GM12878 (cell line): ENCODE data around the gene AXDND1. TPM values are rescaled to one million over a fixed set of nuclear protein-coding genes. Genes with fewer than 3 reads are reported as not detected.

ENCODE experiments used
- ATAC-seq: fragments of 200-7000 bp; cut with Tn5 transposase; 3 replicates; pipeline ENCODE4 v1.9.1; 2020; ENCODE audit warnings: mild to moderate bottlenecking, moderate library complexity
- BruUV-seq: library from RNA; stranded (reverse); fragments of 400-500 nt; replicated peaks from 2 replicates; lab custom pipeline; 2021; lab: Mats Ljungman, UMichigan
- CTCF ChIA-PET: fragments of 300-600 bp; sonication (Branson Sonifier 250); formaldehyde crosslinking; extraction: SDS; loops from one replicate; lab custom pipeline; 2021; ENCODE audit warnings: inconsistent platforms; lab: Yijun Ruan, JAX
- POLR2A ChIA-PET: fragments of 350-600 bp; formaldehyde crosslinking; extraction: SDS; loops from one replicate; lab custom pipeline; 2021; ENCODE audit warnings: inconsistent platforms; lab: Charles Lee
- RAD21 ChIA-PET: fragments of 300-600 bp; sonication (Branson Sonifier 250); formaldehyde crosslinking; loops from one replicate; lab custom pipeline; 2023; ENCODE audit warnings: antibody characterized with exemption; ENCODE audit not compliant: unreplicated experiment; lab: Charles Lee
- SMC1A ChIA-PET: fragments of 300-600 bp; sonication (Branson Sonifier 250); formaldehyde crosslinking; loops from one replicate; lab custom pipeline; 2023; ENCODE audit not compliant: unreplicated experiment, uncharacterized antibody; lab: Charles Lee
- DNase-seq: peaks from one replicate; pipeline ENCODE4 v3.0.0-alpha.2; 2011; ENCODE audit warnings: low read depth, low spot score
- FAIRE-seq: peaks from 3 replicates; lab custom pipeline; 2011; peaks lifted over from hg19 to GRCh38; lab: Jason Lieb, UNC
- H2AFZ ChIP-seq: 2 replicates; pipeline ENCODE4 v1.6.0; 2011; ENCODE audit warnings: low read depth, low read length, control low read depth; ENCODE audit not compliant: control insufficient read depth
- H3K27ac ChIP-seq: 2 replicates; pipeline ENCODE4 v1.5.1; 2011; ENCODE audit warnings: control low read depth; ENCODE audit not compliant: control insufficient read depth, insufficient read depth
- H3K27me3 ChIP-seq, 2 experiments: replicated peaks in 1 of 2; 2 replicates each; pipeline versions ENCODE4 v1.6.0 to v1.6.1; 2011; ENCODE audit warnings: low read length in 1 of 2; ENCODE audit not compliant: control insufficient read depth in 2 of 2, insufficient read depth in 2 of 2
- H3K36me3 ChIP-seq, 2 experiments: 2 replicates each; pipeline ENCODE4 v1.5.1; 2011; ENCODE audit warnings: low read length in 1 of 2; ENCODE audit not compliant: control insufficient read depth in 2 of 2, insufficient read depth in 2 of 2
- H3K4me1 ChIP-seq: 2 replicates; pipeline ENCODE4 v1.6.1; 2011; ENCODE audit warnings: mild to moderate bottlenecking, low read length, moderate library complexity, mixed read lengths; ENCODE audit not compliant: control insufficient read depth, insufficient read depth
- H3K4me2 ChIP-seq: 2 replicates; pipeline ENCODE4 v1.6.0; 2011; ENCODE audit warnings: control low read depth; ENCODE audit not compliant: control insufficient read depth, insufficient read depth
- H3K4me3 ChIP-seq: fragments of 200-600 bp; sonication (generic); 2 replicates; pipeline ENCODE4 v1.5.1; 2016
- H3K79me2 ChIP-seq: 2 replicates; pipeline ENCODE4 v1.6.0; 2011; ENCODE audit warnings: low read length; ENCODE audit not compliant: control insufficient read depth, insufficient read depth
- H3K9ac ChIP-seq: 2 replicates; pipeline ENCODE4 v1.8.0; 2011; ENCODE audit warnings: low read length, control low read depth, mixed read lengths; ENCODE audit not compliant: control insufficient read depth, insufficient read depth
- H3K9me3 ChIP-seq: replicated peaks from 3 replicates; pipeline ENCODE4 v1.5.1; 2011; ENCODE audit warnings: mild to moderate bottlenecking, low read length; ENCODE audit not compliant: control insufficient read depth, insufficient read depth
- H4K20me1 ChIP-seq: 2 replicates; pipeline ENCODE4 v1.6.0; 2011; ENCODE audit not compliant: control insufficient read depth, insufficient read depth
- CREB1 ChIP-seq: IDR thresholded peaks from 2 replicates; pipeline ENCODE4 v1.6.1; 2012; ENCODE audit warnings: low read depth, mild to moderate bottlenecking, inconsistent platforms
- CTCF ChIP-seq, 3 experiments: IDR thresholded peaks in 2 of 3; conservative IDR thresholded peaks in 1 of 3; 2 replicates each; pipeline ENCODE4 v1.5.1; 2011; ENCODE audit warnings: low read depth in 3 of 3, low read length in 3 of 3, mild to moderate bottlenecking in 3 of 3, control low read depth in 2 of 3, moderate library complexity in 2 of 3, inconsistent platforms in 1 of 3, mixed read lengths in 1 of 3; ENCODE audit not compliant: control insufficient read depth in 2 of 3, insufficient read depth in 1 of 3; ENCODE audit errors: extremely low read depth in 1 of 3
- EGR1 ChIP-seq, 2 experiments: IDR thresholded peaks; 1 replicate in 1 of 2; 2 replicates in 1 of 2; pipeline ENCODE4 v1.6.1; 2011 to 2012; ENCODE audit warnings: low read depth in 2 of 2, low read length in 2 of 2, borderline replicate concordance in 1 of 2, mild to moderate bottlenecking in 1 of 2, moderate library complexity in 1 of 2
- ESRRA ChIP-seq: IDR thresholded peaks from 2 replicates; pipeline ENCODE4 v1.6.1; 2012; ENCODE audit warnings: mild to moderate bottlenecking, low read length, improper control_type of control experiment
- MTA3 ChIP-seq: IDR thresholded peaks from 2 replicates; pipeline ENCODE4 v1.6.1; 2012; ENCODE audit warnings: low read length, inconsistent platforms, borderline replicate concordance
- POLR2AphosphoS5 ChIP-seq: IDR thresholded peaks from 2 replicates; pipeline ENCODE4 v1.6.1; 2011; ENCODE audit warnings: mild to moderate bottlenecking, low read length, inconsistent platforms
- RELA ChIP-seq: fragments of 450-650 bp; IDR thresholded peaks from 2 replicates; pipeline ENCODE4 v1.8.0; 2014; ENCODE audit warnings: borderline replicate concordance; ENCODE audit not compliant: partially characterized antibody
- SMC3 ChIP-seq: IDR thresholded peaks from 2 replicates; pipeline ENCODE4 v1.6.1; 2011; ENCODE audit warnings: low read length, improper control_type of control experiment, borderline replicate concordance
- ZBTB33 ChIP-seq: fragments of 450-650 bp; IDR thresholded peaks from 2 replicates; pipeline ENCODE4 v1.6.1; 2017; ENCODE audit warnings: mild to moderate bottlenecking
- WGBS: methylation state at CpG from one replicate; pipeline ENCODE4 v1.1.6; 2016; ENCODE audit warnings: low lambda C conversion rate; ENCODE audit not compliant: insufficient replicate concordance, insufficient coverage; ENCODE audit errors: missing lambda C conversion rate; 5-methylcytosine and 5-hydroxymethylcytosine counted together
- in situ Hi-C: fragments of 300-500 bp; cut with MboI; formaldehyde crosslinking; loops from 9 replicates; pipeline ENCODE4 v1.14.3; 2018; ENCODE audit warnings: mixed read lengths
- intact Hi-C: fragments of 100-400 bp; cut with micrococcal nuclease; formaldehyde crosslinking; loops from one replicate; pipeline ENCODE4 v1.14.2; 2022; ENCODE audit not compliant: unreplicated experiment
- polyA plus RNA-seq, 11 experiments: library from polyadenylated mRNA; depleted of rRNA in 4 of 11; unstranded in 6 of 11; stranded (reverse) in 5 of 11; fragments of >200 nt; fragmentation: Nextera tagmentation in 4 of 11; fragmentation: Illumina TruSeq in 1 of 11; extraction: Ambion mirVana in 4 of 11; extraction: Trizol in 1 of 11; gene quantifications; 1 replicate in 1 of 11; 2 replicates in 10 of 11; pipeline versions ENCODE4 v1.2.1 to v1.2.3, GENCODE V29; 2011 to 2016; ENCODE audit warnings: inconsistent platforms in 2 of 11, missing spikeins in 2 of 11, low read depth in 1 of 11
- total RNA-seq, 4 experiments: library from RNA; depleted of rRNA in 3 of 4; stranded (reverse); fragments of >200 nt in 3 of 4; fragmentation: Illumina TruSeq in 1 of 4; extraction: Trizol in 1 of 4; gene quantifications; 2 replicates each; pipeline versions ENCODE4 v1.2.1 to v1.2.3, GENCODE V29; 2013 to 2021
- TF ChIP-seq, protein P1 (sequence below): IDR thresholded peaks from 2 replicates; pipeline ENCODE4 v1.6.1; 2011; ENCODE audit warnings: mild to moderate bottlenecking, low read depth, low read length, moderate library complexity; ENCODE audit not compliant: insufficient replicate concordance

Gene AXDND1
- total and polyA plus RNA-seq, 10 of the 15 experiments (the other 5 are each of a cell fraction or from before 2014, with no cell fraction given), result 0.12 to 0.84 (median 0.42) TPM

- Histone ChIP-seq H4K20me1 (no peaks in the 10 kb centered on the region), H3K4me1 (no peaks in the 10 kb centered on the region), H3K36me3 (no peaks in the 10 kb centered on the region), H3K4me3 (no peak overlapping the region), H3K79me2 (no peaks in the 10 kb centered on the region), H3K9ac (no peak overlapping the region), H2AFZ (no peak overlapping the region), H3K27me3 (peaks cover 0 to 2% of the 10 kb centered on the region in 2 experiments; a peak in 1 of 4 replicates), H3K27ac (no peak overlapping the region), H3K9me3 (no peaks in the 10 kb centered on the region), H3K4me2 (no peak overlapping the region)
- no peak for TF ChIP-seq RELA
- 0 out of 6 replicates have a peak, but pooled peaks of 1 of the 3 experiments have one; percentile 13 for TF ChIP-seq CTCF (IDR thresholded peaks at IDR 0.05 in 2 of 3, conservative IDR thresholded peaks at IDR 0.05 in 1 of 3; ENCODE audit: control insufficient read depth in 2 of 3, extremely low read depth in 1 of 3, insufficient read depth in 1 of 3, low read depth in 3 of 3, low read length in 3 of 3)
- WGBS, result 42% methylated on average over 42 of the region's 60 CpGs
- POLR2A ChIA-PET, result no interaction called here
- RAD21 ChIA-PET, result no interaction called here
- intact Hi-C loops (no loop called here), in situ Hi-C loops (no loop called here)
- ATAC-seq (no peak; the same call in 2 of the 3 replicates), FAIRE-seq (no peak), DNase-seq (no peak)
- CTCF ChIA-PET, result interaction anchor here (0.9 kb wide), 1 partner anchor 13 kb away, joined by 4 read pairs; no protein-coding TSS in a partner anchor
- no TSS peak for BruUV-seq
- SMC1A ChIA-PET, result no interaction called here
Observed at GRCh38 chr1:179586107-179586823, 220.5 kb downstream of the AXDND1 start.

GRCh38 chr1:179587336-179587735, 221.6 kb downstream of the AXDND1 start:
- H3K27ac ChIP-seq, result no peak overlapping the region
- no peak for DNase-seq
- intact Hi-C loops, result no loop called here
- no peaks in the 10 kb centered on the region for H3K9me3 ChIP-seq
- SMC1A ChIA-PET, result no interaction called here
- CTCF ChIA-PET, result no interaction called here
- peaks cover 0 to 4% of the 10 kb centered on the region in 2 experiments; a peak in 2 of 4 replicates for H3K27me3 ChIP-seq
- no peak overlapping the region for H2AFZ ChIP-seq
- in situ Hi-C loops, result no loop called here
- WGBS, result 18% methylated on average over 6 of the region's 6 CpGs
- H3K36me3 ChIP-seq, result no peaks in the 10 kb centered on the region
- no peak overlapping the region for H3K4me3 ChIP-seq
- H3K79me2 ChIP-seq, result no peaks in the 10 kb centered on the region
- H3K4me2 ChIP-seq, result no peak overlapping the region
- no peaks in the 10 kb centered on the region for H3K4me1 ChIP-seq
- RAD21 ChIA-PET, result no interaction called here
- no peak overlapping the region for H3K9ac ChIP-seq
- no TSS peak for BruUV-seq
- no peak for ATAC-seq
- POLR2A ChIA-PET, result no interaction called here
- no peaks in the 10 kb centered on the region for H4K20me1 ChIP-seq
- FAIRE-seq, result no peak
- no peak for TF ChIP-seq ZBTB33
- no peak for TF ChIP-seq ESRRA
- TF ChIP-seq, protein P1, sequence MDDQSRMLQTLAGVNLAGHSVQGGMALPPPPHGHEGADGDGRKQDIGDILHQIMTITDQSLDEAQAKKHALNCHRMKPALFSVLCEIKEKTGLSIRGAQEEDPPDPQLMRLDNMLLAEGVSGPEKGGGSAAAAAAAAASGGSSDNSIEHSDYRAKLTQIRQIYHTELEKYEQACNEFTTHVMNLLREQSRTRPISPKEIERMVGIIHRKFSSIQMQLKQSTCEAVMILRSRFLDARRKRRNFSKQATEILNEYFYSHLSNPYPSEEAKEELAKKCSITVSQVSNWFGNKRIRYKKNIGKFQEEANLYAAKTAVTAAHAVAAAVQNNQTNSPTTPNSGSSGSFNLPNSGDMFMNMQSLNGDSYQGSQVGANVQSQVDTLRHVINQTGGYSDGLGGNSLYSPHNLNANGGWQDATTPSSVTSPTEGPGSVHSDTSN, result no peak
- no peak for TF ChIP-seq MTA3
- no peak for TF ChIP-seq SMC3
- TF ChIP-seq EGR1 (IDR thresholded peaks at IDR 0.05; ENCODE audit: borderline replicate concordance in 1 of 2, low read depth in 2 of 2, low read length in 2 of 2), result no peak
- no peak for TF ChIP-seq POLR2AphosphoS5
- TF ChIP-seq CREB1, result no peak
